OCI-M1 (cell line): ENCODE data around the gene ENG.
"Not testable (repeated sequence)": the region's sequence is repeated elsewhere in the genome, so short reads cannot be mapped to it uniquely, and the experiment has no call there.

Source experiments
- DNase-seq: peaks from one replicate; lab custom pipeline; 2025; lab: John Stamatoyannopoulos, UW

Gene ENG

GRCh38 chr9:127854184-127854806 is at the start of gene ENG:
ENG (minus strand) TSS chr9:127854658; CDS start chr9:127854355, 303 bp downstream.
- no peak for DNase-seq

- DNase-seq: peak; percentile 20
Observed at GRCh38 chr9:127903557-127904475, 49.4 kb upstream of the ENG start.

GRCh38 chr9:127899128-127899943 is 44.9 kb upstream of the ENG start, which contains the start of gene ST6GALNAC6:
ST6GALNAC6 (minus strand) TSS chr9:127899603; CDS start chr9:127897981, 1,622 bp downstream.
- DNase-seq: peak; percentile 80

- DNase-seq: peak; percentile 25
Observed at GRCh38 chr9:127898433-127899127, 44.1 kb upstream of the ENG start.

- DNase-seq: peak; percentile 79
Observed at GRCh38 chr9:127897193-127897692, 42.8 kb upstream of the ENG start.

- no peak for DNase-seq
Observed at GRCh38 chr9:127896395-127897192, 42.1 kb upstream of the ENG start.

- no peak for DNase-seq
Observed at GRCh38 chr9:127895811-127896210, 41.4 kb upstream of the ENG start.

GRCh38 chr9:127893392-127893791 is 38.9 kb upstream of the ENG start:
- DNase-seq: no peak

GRCh38 chr9:127892831-127893230 is 38.4 kb upstream of the ENG start:
- DNase-seq: no peak

- DNase-seq: no peak
Observed at GRCh38 chr9:127890053-127890452, 35.6 kb upstream of the ENG start.

- DNase-seq: peak; percentile 41
Observed at GRCh38 chr9:127887792-127888191, 33.3 kb upstream of the ENG start.

- no peak for DNase-seq
Observed at GRCh38 chr9:127886401-127886972, 32.0 kb upstream of the ENG start.

- DNase-seq: no peak
Observed at GRCh38 chr9:127885508-127886281, 31.2 kb upstream of the ENG start.

GRCh38 chr9:127884976-127885490 is 30.6 kb upstream of the ENG start:
- no peak for DNase-seq

GRCh38 chr9:127884427-127884911 is 30.0 kb upstream of the ENG start:
- peak; percentile 20 for DNase-seq

- DNase-seq: no peak
Observed at GRCh38 chr9:127883959-127884358, 29.5 kb upstream of the ENG start.

- not testable (repeated sequence) for DNase-seq
Observed at GRCh38 chr9:127881715-127882114, 27.3 kb upstream of the ENG start.

GRCh38 chr9:127880143-127880542 is 25.7 kb upstream of the ENG start:
- no peak for DNase-seq
